IPS-NIHi11 (cell line): ENCODE measurements around the gene SOD1.
"Not testable (repeated sequence)": the region's sequence is repeated elsewhere in the genome, so short reads cannot be mapped to it uniquely, and the experiment has no call there.

ENCODE experiments used
- DNase-seq: peaks from one replicate; pipeline ENCODE4 v3.0.0; 2012; ENCODE audit warnings: mixed read lengths, low spot score

The SOD1 gene

GRCh38 chr21:31656199-31657095 is 3.0 kb upstream of the SOD1 start:
- no peak for DNase-seq

- no peak for DNase-seq
Measured at GRCh38 chr21:31658053-31658452, 1.4 kb upstream of the SOD1 start.

- no peak for DNase-seq
Measured at GRCh38 chr21:31659286-31659535, 282 bp upstream of the SOD1 start.

GRCh38 chr21:31660259-31660565 is 719 bp downstream of the SOD1 start:
- no peak for DNase-seq

GRCh38 chr21:31660591-31660990 is 1.1 kb downstream of the SOD1 start:
- DNase-seq, result no peak

- no peak for DNase-seq
Measured at GRCh38 chr21:31663584-31664249, 4.2 kb downstream of the SOD1 start.

- DNase-seq, result no peak
Measured at GRCh38 chr21:31665397-31665796, 5.9 kb downstream of the SOD1 start.

- not testable (repeated sequence) for DNase-seq
Measured at GRCh38 chr21:31665869-31666268, 6.4 kb downstream of the SOD1 start.

- no peak for DNase-seq
Measured at GRCh38 chr21:31666445-31667010, 7.0 kb downstream of the SOD1 start.

- DNase-seq, result no peak
Measured at GRCh38 chr21:31667132-31667531, 7.6 kb downstream of the SOD1 start.

GRCh38 chr21:31667639-31668038 is 8.1 kb downstream of the SOD1 start:
- DNase-seq, result no peak

- DNase-seq, result no peak
Measured at GRCh38 chr21:31668651-31669491, 9.4 kb downstream of the SOD1 start.

- no peak for DNase-seq
Measured at GRCh38 chr21:31670070-31670469, 10.6 kb downstream of the SOD1 start.

- DNase-seq, result no peak
Measured at GRCh38 chr21:31671146-31671716, 11.7 kb downstream of the SOD1 start.

GRCh38 chr21:31671931-31672330 is 12.4 kb downstream of the SOD1 start:
- no peak for DNase-seq

GRCh38 chr21:31673321-31673912 is 13.9 kb downstream of the SOD1 start:
- DNase-seq, result no peak

- no peak for DNase-seq
Measured at GRCh38 chr21:31675318-31675717, 15.8 kb downstream of the SOD1 start.

GRCh38 chr21:31675960-31676359 is 16.5 kb downstream of the SOD1 start:
- DNase-seq, result no peak

GRCh38 chr21:31677047-31677446 is 17.6 kb downstream of the SOD1 start:
- DNase-seq, result no peak

GRCh38 chr21:31678478-31678877 is 19.0 kb downstream of the SOD1 start:
- no peak for DNase-seq

GRCh38 chr21:31682620-31683019 is 23.1 kb downstream of the SOD1 start:
- DNase-seq, result no peak

GRCh38 chr21:31683029-31683428 is 23.5 kb downstream of the SOD1 start:
- DNase-seq, result no peak
